Measurements from ENCODE around the gene OPRD1. TPM values are rescaled to one million over a fixed set of nuclear protein-coding genes. Genes with fewer than 3 reads are reported as not detected.

OPRD1 gene
- total and polyA plus RNA-seq, 3 donors from 2014 or later, result 0.18 to 0.74 (median 0.63) TPM

- Histone ChIP-seq H3K4me3 (no peak overlapping the region), H3K36me3 (ENCODE audit: low read depth, missing control alignments) (no peaks in the 10 kb centered on the region), H3K27ac (no peak overlapping the region), H3K4me1 (peaks cover 3% of the 10 kb centered on the region), H3K27me3 (no peaks in the 10 kb centered on the region), H3K9me3 (no peaks in the 10 kb centered on the region)
- no peak for DNase-seq
- TF ChIP-seq POLR2A (IDR thresholded peaks at IDR 0.05) (no peak), CTCF (IDR thresholded peaks at IDR 0.05) (no peak)
- 68 to 70% methylated on average over 8 of the region's 8 CpGs for WGBS, 2 donors
- intact Hi-C loops (cut with DNase I; ENCODE audit: low total_unique reads), result no loop called here
Measured at GRCh38 chr1:28855046-28855445, 43.1 kb downstream of the OPRD1 start.

GRCh38 chr1:28855469-28855951 lies 43.5 kb downstream of the OPRD1 start:
- WGBS, 2 donors, result 27 to 38% methylated on average over 11 of the region's 12 CpGs
- H3K4me3 ChIP-seq, result no peak overlapping the region
- H3K27me3 ChIP-seq, result no peaks in the 10 kb centered on the region
- no peaks in the 10 kb centered on the region for H3K9me3 ChIP-seq
- peaks cover 3% of the 10 kb centered on the region for H3K4me1 ChIP-seq
- DNase-seq, result no peak
- intact Hi-C loops (cut with DNase I; ENCODE audit: low total_unique reads), result no loop called here
- no peaks in the 10 kb centered on the region for H3K36me3 ChIP-seq (ENCODE audit: low read depth, missing control alignments)
- TF ChIP-seq CTCF (IDR thresholded peaks at IDR 0.05) (no peak), POLR2A (IDR thresholded peaks at IDR 0.05) (no peak)
- no peak overlapping the region for H3K27ac ChIP-seq

GRCh38 chr1:28855969-28856368 lies 44.0 kb downstream of the OPRD1 start:
- H3K9me3 ChIP-seq, result no peaks in the 10 kb centered on the region
- DNase-seq, result no peak
- intact Hi-C loops (cut with DNase I; ENCODE audit: low total_unique reads), result no loop called here
- H3K4me1 ChIP-seq, result peaks cover 3% of the 10 kb centered on the region
- 68 to 75% methylated on average over 7 of the region's 7 CpGs for WGBS, 2 donors
- H3K27me3 ChIP-seq, result no peaks in the 10 kb centered on the region
- no peak overlapping the region for H3K27ac ChIP-seq
- TF ChIP-seq CTCF (IDR thresholded peaks at IDR 0.05) (no peak), POLR2A (IDR thresholded peaks at IDR 0.05) (no peak)
- no peak overlapping the region for H3K4me3 ChIP-seq
- H3K36me3 ChIP-seq (ENCODE audit: low read depth, missing control alignments), result no peaks in the 10 kb centered on the region

GRCh38 chr1:28860332-28861073 lies 48.5 kb downstream of the OPRD1 start:
- intact Hi-C loops (cut with DNase I; ENCODE audit: low total_unique reads), result no loop called here
- H3K27ac ChIP-seq, result no peak overlapping the region
- 73 to 75% methylated on average over 3 of the region's 3 CpGs for whole genome bisulfite sequencing, 2 donors

More at GRCh38 chr1:28860332-28861073, 48.5 kb downstream of the OPRD1 start:
- DNase-seq, result no peak
- no peaks in the 10 kb centered on the region for H3K36me3 ChIP-seq (ENCODE audit: low read depth, missing control alignments)
- H3K27me3 ChIP-seq, result no peaks in the 10 kb centered on the region
- H3K9me3 ChIP-seq, result no peaks in the 10 kb centered on the region
- TF ChIP-seq POLR2A (IDR thresholded peaks at IDR 0.05) (no peak), CTCF (IDR thresholded peaks at IDR 0.05) (no peak)
- no peak overlapping the region for H3K4me3 ChIP-seq
- H3K4me1 ChIP-seq, result peaks cover 7% of the 10 kb centered on the region

All from testis (tissue), 3 donors.